SHP77 treated with DMSO at 0.1 percent for 48 hours (cell line): Measurements from ENCODE around the gene ANKS1B.

Experiments used
- DNase-seq: peaks from one replicate; lab custom pipeline; 2025; lab: John Stamatoyannopoulos, UW

ANKS1B gene

DNA sequence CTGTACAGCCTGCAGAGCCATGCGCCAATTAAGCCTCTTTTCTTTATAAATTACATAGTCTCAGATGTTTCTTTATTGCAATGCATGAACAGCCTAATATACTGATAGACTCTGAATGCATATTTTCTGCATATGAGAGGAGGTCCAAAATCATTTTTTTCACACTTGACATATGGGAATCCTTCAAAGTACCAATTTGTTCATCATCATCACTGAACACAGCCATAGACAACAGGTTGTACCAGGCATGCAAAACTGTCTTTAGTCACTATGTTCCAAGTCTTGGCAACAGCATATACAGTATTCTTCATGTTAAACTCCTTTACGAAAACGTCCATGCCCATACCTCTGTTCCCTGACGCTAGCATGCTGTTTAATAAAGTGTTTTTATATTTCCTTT is 807.9 kb downstream of the ANKS1B start:
- DNase-seq: no peak

DNA sequence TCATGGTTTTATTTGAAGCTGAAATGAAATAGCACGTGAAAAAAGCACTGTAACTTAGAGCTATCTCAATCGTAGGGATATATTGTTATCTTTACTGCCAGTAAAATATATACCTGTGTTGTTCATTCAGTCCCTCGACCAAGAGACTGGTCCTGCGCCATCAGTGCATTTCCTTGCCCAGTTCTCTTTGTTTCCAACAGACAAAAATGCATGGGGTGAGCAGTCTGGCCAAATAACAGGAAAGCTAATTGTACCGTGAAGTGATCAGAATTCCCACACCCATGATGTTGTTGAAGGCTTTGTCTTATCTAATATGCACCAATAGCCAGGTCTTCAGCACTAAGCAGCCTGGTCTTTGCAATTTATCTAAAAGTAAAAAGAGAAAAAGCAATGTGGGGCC is 814.3 kb downstream of the ANKS1B start:
- no peak for DNase-seq

DNA sequence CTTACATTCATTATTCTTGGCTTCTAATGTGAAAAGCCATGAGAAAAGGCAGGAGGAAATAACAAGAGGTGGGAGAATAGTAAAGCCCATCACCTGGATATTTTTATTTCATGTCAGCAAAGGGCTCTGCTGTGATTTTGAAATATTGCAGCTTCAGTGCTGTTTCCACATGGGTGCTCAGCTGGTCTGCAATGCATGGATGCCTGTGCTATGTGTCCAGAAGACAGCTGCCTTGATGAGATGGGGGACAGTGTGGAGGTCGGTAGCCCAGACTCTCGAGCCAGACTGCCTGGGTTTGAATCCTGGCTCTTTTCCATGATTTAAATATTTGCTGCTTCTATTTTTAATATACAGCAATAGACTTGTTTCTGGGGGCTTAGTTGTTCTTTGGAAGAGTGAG is 814.7 kb downstream of the ANKS1B start:
- DNase-seq: no peak

DNA sequence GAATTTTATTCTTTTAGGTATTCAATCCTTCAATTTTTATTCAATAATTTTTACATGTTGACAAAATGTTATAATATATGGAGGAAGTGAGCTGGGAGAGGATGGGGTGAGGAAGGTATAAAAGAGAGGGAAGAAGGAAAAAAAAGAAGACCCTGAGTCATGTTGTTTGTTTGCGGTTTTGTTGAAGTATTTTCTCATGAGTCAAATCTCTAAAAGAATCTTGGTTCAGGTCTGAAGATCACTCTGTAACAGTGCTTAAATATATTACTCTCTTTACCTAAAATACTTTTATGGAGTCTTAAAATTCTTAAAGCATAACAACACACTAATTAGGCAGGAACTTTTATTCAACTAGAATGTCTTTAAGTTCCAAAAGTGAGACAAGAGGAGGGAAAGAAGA is 826.8 kb downstream of the ANKS1B start:
- DNase-seq: no peak

GRCh38 chr12:99154983-99155336 is 829.8 kb downstream of the ANKS1B start:
- no peak for DNase-seq

DNA sequence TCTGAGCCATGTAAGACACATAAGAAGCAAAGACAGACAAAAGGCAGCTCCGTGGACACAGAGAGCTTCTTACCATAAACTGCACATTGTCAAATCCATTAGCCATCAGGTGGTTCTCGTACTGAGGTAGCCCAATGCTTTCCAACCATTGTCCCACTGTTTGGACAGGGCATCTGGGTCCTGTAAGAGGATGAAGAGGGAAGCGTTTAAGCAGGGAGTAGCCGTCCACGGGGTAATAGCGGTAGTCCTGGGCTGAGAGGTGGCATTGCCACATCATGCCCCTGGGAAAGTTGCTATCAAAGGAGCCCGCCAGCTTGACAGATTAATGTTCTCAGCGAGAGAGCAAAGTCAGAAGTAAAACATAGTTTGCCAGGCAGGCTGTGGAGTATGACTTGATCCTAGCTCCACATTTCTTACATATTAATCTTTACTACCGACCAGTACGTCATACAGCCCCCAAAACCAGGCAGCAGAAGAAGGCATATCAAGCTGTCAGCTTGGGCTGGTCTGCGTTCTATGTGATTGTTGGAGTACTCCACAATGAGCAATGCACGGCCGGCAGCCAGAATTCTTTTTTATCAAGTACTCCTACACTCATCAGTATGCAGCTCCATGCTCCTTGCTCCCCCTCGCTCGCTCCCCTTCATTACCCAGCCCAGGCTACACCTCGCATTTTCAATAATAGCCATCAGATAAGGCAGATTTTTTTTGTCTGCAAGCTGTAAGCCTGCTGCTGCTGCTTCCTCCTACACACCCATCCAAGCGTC is 830.3 kb downstream of the ANKS1B start:
- no peak for DNase-seq

GRCh38 chr12:99153293-99153692 is 831.4 kb downstream of the ANKS1B start:
- no peak for DNase-seq

- DNase-seq: no peak
Observed at GRCh38 chr12:99152337-99152736, 832.4 kb downstream of the ANKS1B start.

- DNase-seq: no peak
Observed at GRCh38 chr12:99151744-99152143, 833.0 kb downstream of the ANKS1B start.

DNA sequence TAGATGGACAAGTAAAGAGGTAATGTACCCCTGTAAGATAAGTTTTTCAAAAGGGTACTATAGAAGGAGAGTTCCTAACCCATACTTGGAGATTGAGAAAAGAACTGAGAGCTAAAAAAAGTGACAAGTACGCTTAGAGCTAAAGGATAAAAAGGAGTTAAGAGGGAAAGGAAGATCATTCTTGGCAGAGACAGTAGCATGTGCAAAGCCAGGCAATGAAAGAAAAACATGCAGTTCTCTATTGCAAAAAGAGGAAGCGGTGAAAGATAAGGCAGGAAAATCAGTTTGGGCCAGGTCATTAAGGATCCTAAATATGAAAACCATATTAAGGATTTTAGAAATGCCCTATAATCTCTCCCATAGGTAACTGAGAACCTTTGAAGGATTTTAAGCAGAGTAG is 837.6 kb downstream of the ANKS1B start:
- no peak for DNase-seq

- no peak for DNase-seq
Observed at GRCh38 chr12:99146730-99147129, 838.0 kb downstream of the ANKS1B start.

DNA sequence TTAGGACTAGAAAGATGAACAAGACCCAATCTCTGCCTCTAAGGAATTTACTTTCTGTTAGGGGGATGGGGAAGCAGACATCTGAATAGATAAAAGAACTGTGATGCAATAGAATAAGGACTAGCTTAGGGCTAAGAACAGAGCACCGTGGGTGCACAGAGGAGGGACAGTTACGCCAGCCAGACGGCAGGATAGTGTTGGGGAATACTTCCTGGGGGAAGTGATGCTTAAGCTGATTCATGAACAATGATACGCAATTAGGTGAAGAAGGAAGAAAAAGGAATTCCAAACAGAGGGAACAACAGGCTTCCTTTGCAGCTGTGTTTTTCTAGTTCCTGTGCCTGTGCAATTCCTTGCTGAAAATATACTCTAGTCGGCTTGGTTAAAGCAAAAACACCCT is 838.6 kb downstream of the ANKS1B start:
- no peak for DNase-seq

DNA sequence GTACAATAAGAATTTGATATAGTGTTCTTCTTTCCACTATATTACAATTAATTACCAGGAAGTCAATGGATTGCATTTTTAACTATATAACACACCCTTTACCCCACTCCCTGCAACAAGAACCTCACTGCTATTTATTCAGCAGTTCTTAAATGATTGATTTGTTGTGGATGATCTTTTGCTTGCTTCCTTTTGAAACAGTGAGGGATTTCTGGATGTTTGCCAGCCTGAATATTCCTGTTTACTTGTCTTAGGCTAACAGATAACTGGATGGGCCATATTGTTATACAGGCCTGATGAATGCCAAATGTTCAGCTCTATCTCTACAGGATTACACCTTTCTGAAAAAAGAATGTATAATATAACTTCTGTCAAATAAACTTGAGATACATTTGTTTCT is 842.1 kb downstream of the ANKS1B start:
- peak; percentile 5 for DNase-seq

- DNase-seq: no peak
Observed at GRCh38 chr12:99140017-99140720, 844.6 kb downstream of the ANKS1B start.

DNA sequence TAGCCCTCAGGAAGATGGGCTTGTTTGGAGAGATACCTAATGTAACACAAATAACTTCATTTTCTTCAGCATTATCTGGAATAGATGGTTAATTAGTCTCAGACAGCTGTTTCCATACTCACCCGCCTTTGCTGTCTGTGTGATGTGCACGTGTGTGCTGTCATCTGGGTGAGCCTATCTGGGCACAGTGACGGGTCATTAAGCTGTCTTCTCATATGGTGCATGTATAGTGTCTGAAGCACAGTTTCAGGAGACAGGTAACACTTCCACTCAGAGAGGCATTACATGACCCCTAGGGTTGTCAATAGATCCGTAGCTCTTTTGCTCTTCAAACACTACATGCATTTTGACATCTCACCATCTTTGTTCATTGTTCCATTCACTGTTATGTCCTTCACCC is 846.3 kb downstream of the ANKS1B start:
- no peak for DNase-seq

- DNase-seq: no peak
Observed at GRCh38 chr12:99137124-99137855, 847.4 kb downstream of the ANKS1B start.

DNA sequence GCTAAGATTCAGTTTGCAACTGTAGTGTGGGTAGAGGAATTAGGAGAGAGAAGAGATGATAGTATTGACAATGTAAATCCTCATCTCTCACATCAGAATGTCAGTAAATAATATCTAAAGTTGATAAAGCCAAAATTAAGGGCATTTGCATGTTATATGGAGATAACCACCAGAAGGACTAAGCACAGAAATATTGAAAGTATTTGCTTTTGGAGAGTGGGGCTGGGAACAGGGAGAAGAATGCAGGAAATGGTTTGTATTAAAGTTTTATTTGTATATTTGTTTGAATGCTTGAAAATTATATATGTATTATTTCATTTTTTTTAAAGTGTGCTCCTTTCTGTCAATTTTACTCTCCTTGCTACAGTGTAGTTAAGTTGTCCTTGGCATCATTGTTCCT is 848.2 kb downstream of the ANKS1B start:
- no peak for DNase-seq

DNA sequence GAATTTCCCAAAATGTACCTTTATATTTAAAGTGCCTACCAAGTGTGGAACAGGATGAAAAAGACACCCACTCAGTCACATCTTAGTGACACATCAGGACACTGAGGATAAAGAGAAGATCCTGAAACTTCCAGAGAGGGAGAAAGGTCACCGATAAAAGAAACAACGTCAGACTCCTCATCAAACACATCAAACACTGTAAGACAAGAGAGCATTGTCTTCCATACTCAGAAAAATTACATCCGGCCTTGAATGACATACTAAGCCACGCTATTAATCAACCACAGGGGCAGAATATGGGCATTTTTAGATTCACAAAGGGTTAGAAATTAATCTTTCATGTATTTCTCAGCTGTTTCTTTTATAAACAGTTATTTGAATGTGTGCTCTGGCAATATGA is 849.4 kb downstream of the ANKS1B start:
- no peak for DNase-seq

- DNase-seq: no peak
Observed at GRCh38 chr12:99133401-99133800, 851.3 kb downstream of the ANKS1B start.

DNA sequence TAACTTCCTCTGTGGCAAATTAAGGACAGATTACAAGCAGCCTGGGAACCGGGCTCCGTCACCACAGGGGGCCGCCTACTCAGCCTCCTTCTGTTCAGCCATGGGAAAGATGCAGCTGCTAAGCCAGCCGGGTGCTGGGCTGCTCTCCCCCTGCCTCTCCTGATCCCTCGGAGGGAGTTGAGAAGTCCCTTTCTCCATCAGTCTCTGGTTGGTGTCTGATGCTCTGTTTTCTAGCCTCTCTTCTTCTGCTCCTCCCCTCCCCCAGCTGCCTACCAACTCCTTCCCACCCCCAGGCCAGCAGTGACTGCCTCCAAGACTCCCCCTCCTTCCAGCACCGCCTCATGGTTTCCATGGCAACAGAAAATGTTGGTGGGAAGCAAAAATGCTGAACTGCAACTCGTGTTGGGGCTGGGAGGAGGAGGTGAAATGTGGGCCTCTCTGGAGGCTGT is 853.0 kb downstream of the ANKS1B start:
- no peak for DNase-seq

DNA sequence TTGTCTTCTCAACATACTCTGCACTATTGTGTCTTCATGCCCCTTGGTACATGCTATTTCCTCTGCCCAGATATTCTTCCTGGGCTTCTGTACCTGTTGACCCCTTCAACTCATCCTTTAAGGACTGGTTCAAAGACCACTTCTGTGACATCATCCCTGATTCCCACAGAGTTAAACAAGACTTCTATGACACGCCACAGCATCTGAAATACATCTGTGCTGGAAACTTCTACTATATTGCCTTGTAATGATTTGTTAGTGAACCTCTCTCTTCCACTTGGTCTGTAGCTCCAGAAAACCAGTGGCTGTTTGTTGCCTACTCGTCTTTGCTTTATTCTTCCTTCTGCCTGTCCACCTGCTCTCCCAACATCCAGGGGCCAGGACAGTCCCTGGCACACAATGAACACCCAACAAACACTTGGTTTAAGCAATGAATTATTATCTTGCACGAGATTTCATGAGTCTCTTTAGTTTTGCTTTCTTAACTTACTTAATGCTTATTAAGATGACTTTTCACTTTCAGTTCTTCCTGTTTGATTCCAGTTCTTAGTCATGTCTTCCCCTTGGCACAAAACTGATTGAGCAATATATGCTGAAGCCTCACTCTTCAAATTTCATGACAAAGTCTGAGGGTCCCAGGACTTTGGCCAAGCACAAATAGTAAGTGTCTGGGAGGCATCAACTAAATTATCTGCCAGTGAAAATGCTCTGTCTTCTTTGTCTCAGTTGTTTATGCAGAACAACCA is 853.8 kb downstream of the ANKS1B start:
- no peak for DNase-seq

DNA sequence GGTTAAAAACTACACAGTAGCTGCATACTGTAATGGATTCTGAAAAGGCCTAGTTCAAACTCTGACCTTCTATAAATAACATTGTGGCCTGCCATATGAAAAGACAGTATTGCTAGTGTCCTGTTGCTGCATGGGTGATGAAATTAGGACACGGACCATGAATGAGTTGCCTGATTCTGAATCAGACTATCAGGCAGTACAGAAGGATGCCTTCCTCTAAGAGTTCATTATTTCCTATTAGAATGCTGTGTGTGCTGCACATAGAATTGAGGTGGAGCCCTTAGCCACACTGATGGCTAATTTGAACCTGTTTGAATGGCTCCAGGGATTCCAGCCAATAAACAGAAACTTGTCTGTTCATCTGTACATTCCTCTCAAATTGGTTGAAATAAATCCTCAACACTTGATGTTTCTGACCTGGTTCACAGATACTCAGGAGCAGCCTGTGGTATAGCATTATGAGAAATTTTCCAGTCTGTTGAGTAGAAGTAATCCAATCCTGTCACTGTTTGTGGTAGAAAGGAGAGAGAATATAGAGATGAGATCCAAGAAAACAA is 856.4 kb downstream of the ANKS1B start:
- DNase-seq: no peak
